K562 (cell line): ENCODE measurements around the gene CDADC1. TPM values are rescaled to one million over a fixed set of nuclear protein-coding genes. Genes with fewer than 3 reads are reported as not detected.

Experiments
- ATAC-seq: fragments of 200-7000 bp; cut with Tn5 transposase; 3 replicates; pipeline ENCODE4 v1.9.1; 2020; ENCODE audit warnings: moderate library complexity
- BruUV-seq: library from RNA; stranded (reverse); fragments of 400-500 nt; replicated peaks from 2 replicates; lab custom pipeline; 2021; lab: Mats Ljungman, UMichigan
- CTCF ChIA-PET: fragments of 300-600 bp; formaldehyde crosslinking; extraction: SDS; loops from one replicate; lab custom pipeline; 2021; ENCODE audit warnings: low intra/inter-chr PET ratio; lab: Yijun Ruan, JAX
- POLR2A ChIA-PET: fragments of 300-600, 350-650 bp; sonication (Branson Sonifier 250); formaldehyde crosslinking; extraction: SDS; loops from one replicate; lab custom pipeline; 2021; ENCODE audit warnings: antibody characterized with exemption, inconsistent platforms; lab: Yijun Ruan, JAX
- DNase-seq, 4 experiments: peaks; one replicate each; pipeline versions ENCODE4 v3.0.0 to v3.0.0-alpha.2; 2011 to 2018; ENCODE audit warnings: low spot score in 3 of 4, mixed read lengths in 3 of 4; ENCODE audit errors: extremely low read depth in 1 of 4
- FAIRE-seq: peaks from 2 replicates; lab custom pipeline; 2011; peaks lifted over from hg19 to GRCh38; lab: Jason Lieb, UNC
- H2AFZ ChIP-seq: 2 replicates; pipeline ENCODE4 v1.6.0; 2011; ENCODE audit warnings: low read depth, low read length, control low read depth, inconsistent platforms
- H3K27ac ChIP-seq: fragments of 200-600 bp; 3 replicates; pipeline ENCODE4 v1.8.0; 2011; ENCODE audit warnings: low read depth, mild to moderate bottlenecking, control low read depth, inconsistent platforms, low read length, moderate library complexity, mixed read lengths; ENCODE audit errors: extremely low read depth
- H3K27me3 ChIP-seq, 2 experiments: fragments of 300-600 bp in 1 of 2; 2 replicates in 1 of 2; 3 replicates in 1 of 2; pipeline versions ENCODE4 v1.6.0 to v1.8.0; 2011; ENCODE audit warnings: inconsistent platforms in 2 of 2, low read length in 2 of 2, mild to moderate bottlenecking in 1 of 2, mixed read lengths in 1 of 2, moderate library complexity in 1 of 2; ENCODE audit not compliant: control insufficient read depth in 2 of 2, insufficient read depth in 2 of 2
- H3K36me3 ChIP-seq: fragments of 300-600 bp; 3 replicates; pipeline ENCODE4 v1.8.0; 2011; ENCODE audit warnings: mild to moderate bottlenecking, low read length, inconsistent platforms; ENCODE audit not compliant: control insufficient read depth, insufficient read depth
- H3K4me1 ChIP-seq, 2 experiments: fragments of 200-600 bp in 1 of 2; replicated peaks in 1 of 2; 2 replicates in 1 of 2; 3 replicates in 1 of 2; pipeline versions ENCODE4 v1.5.1 to v1.8.0; 2011; ENCODE audit warnings: inconsistent platforms in 2 of 2, low read length in 2 of 2, mild to moderate bottlenecking in 1 of 2, mixed read lengths in 1 of 2, moderate library complexity in 1 of 2; ENCODE audit not compliant: control insufficient read depth in 2 of 2, insufficient read depth in 2 of 2
- H3K4me2 ChIP-seq: 2 replicates; pipeline ENCODE4 v1.6.1; 2011; ENCODE audit warnings: low read length, control low read depth, inconsistent platforms, mixed read lengths; ENCODE audit not compliant: insufficient read depth
- H3K4me3 ChIP-seq: fragments of 200-600 bp; sonication (generic), shearing (Covaris generic); 2 replicates; pipeline ENCODE4 v1.5.1; 2016; ENCODE audit warnings: control low read depth, inconsistent platforms
- H3K79me2 ChIP-seq: fragments of 200-600 bp; 3 replicates; pipeline ENCODE4 v1.8.0; 2011; ENCODE audit warnings: low read length, inconsistent platforms; ENCODE audit not compliant: control insufficient read depth, insufficient read depth
- H3K9ac ChIP-seq, 2 experiments: 2 replicates each; pipeline versions ENCODE4 v1.6.0 to v1.6.1; 2011; ENCODE audit warnings: low read depth in 2 of 2, low read length in 2 of 2, control low read depth in 1 of 2, inconsistent platforms in 1 of 2, mild to moderate bottlenecking in 1 of 2, mixed read lengths in 1 of 2; ENCODE audit not compliant: insufficient read depth in 1 of 2
- H3K9me1 ChIP-seq: one replicate; pipeline ENCODE4 v1.6.0; 2011; ENCODE audit warnings: inconsistent platforms, mild to moderate bottlenecking, low read length, moderate library complexity; ENCODE audit not compliant: control insufficient read depth, insufficient read depth
- H3K9me3 ChIP-seq: replicated peaks from 2 replicates; pipeline ENCODE4 v1.5.1; 2011; ENCODE audit warnings: low read depth, low read length, inconsistent platforms; ENCODE audit not compliant: control insufficient read depth, insufficient read depth
- H4K20me1 ChIP-seq: replicated peaks from 2 replicates; pipeline ENCODE4 v1.6.1; 2011; ENCODE audit warnings: low read length, inconsistent platforms, mixed read lengths; ENCODE audit not compliant: control insufficient read depth, insufficient read depth
- ESRRA ChIP-seq: fragments of 450-650 bp; IDR thresholded peaks from 2 replicates; pipeline ENCODE4 v1.6.1; 2014; ENCODE audit warnings: low read depth, mild to moderate bottlenecking, moderate library complexity, borderline replicate concordance
- FOXM1 ChIP-seq, 2 experiments: fragments of 450-650 bp in 1 of 2; sonication (generic) in 1 of 2; formaldehyde crosslinking in 1 of 2; IDR thresholded peaks; 2 replicates each; pipeline versions ENCODE4 v1.6.1 to v1.9.0; 2017 to 2022; ENCODE audit warnings: low read depth in 2 of 2, mild to moderate bottlenecking in 2 of 2, missing genetic modification reagents in 1 of 2, moderate library complexity in 1 of 2
- MECOM ChIP-seq: fragments of 250-450 bp; sonication (Bioruptor Pico); IDR thresholded peaks from 2 replicates; pipeline ENCODE4 v1.8.0; 2022; ENCODE audit warnings: inconsistent platforms
- MTA3 ChIP-seq: fragments of 450-650 bp; formaldehyde crosslinking; IDR thresholded peaks from 2 replicates; pipeline ENCODE4 v1.6.1; 2017; ENCODE audit warnings: mild to moderate bottlenecking, borderline replicate concordance
- NUFIP1 ChIP-seq: fragments of 450-650 bp; IDR thresholded peaks from 2 replicates; pipeline ENCODE4 v1.6.1; 2018; ENCODE audit not compliant: partially characterized antibody
- POLR2G ChIP-seq: fragments of 200-400 bp; formaldehyde crosslinking; IDR thresholded peaks from 2 replicates; pipeline ENCODE4 v1.6.1; 2017; ENCODE audit warnings: low read depth, mild to moderate bottlenecking, antibody characterized with exemption, low read length, moderate library complexity
- SIN3A ChIP-seq, 2 experiments: fragments of 150-350 bp in 1 of 2; IDR thresholded peaks; 2 replicates each; pipeline ENCODE4 v1.6.1; 2011 to 2016; ENCODE audit warnings: borderline replicate concordance in 2 of 2, low read depth in 2 of 2, low read length in 2 of 2, mild to moderate bottlenecking in 2 of 2, moderate library complexity in 2 of 2; ENCODE audit not compliant: control insufficient read depth in 1 of 2
- SNRNP70 ChIP-seq: fragments of 200-400 bp; formaldehyde crosslinking; optimal IDR thresholded peaks from 2 replicates; pipeline ENCODE3; 2017; ENCODE audit warnings: low read depth, low read length
- U2AF2 ChIP-seq: fragments of 200-400 bp; formaldehyde crosslinking; optimal IDR thresholded peaks from 2 replicates; pipeline ENCODE3; 2017; ENCODE audit warnings: low read depth, mild to moderate bottlenecking, low read length
- ZNF133 ChIP-seq: fragments of 250-450 bp; sonication (Bioruptor Pico); IDR thresholded peaks from 2 replicates; pipeline ENCODE4 v1.4.0; 2020; ENCODE audit warnings: mild to moderate bottlenecking
- ZNF384 ChIP-seq: IDR thresholded peaks from 2 replicates; pipeline ENCODE4 v1.6.1; 2012; ENCODE audit warnings: low read depth, low read length, improper control_type of control experiment
- WGBS: fragments of 100-300 bp; shearing (Covaris generic); methylation state at CpG from one replicate; pipeline ENCODE4 v1.1.6; 2016; ENCODE audit warnings: low coverage, mixed read lengths; ENCODE audit not compliant: insufficient coverage; ENCODE audit errors: missing lambda C conversion rate; 5-methylcytosine and 5-hydroxymethylcytosine counted together
- in situ Hi-C: fragments of 300-500 bp; cut with MboI; formaldehyde crosslinking; loops from 4 replicates; pipeline ENCODE4 v1.15.0; 2018; ENCODE audit warnings: inconsistent platforms, mixed read lengths
- intact Hi-C: fragments of 100-400 bp; cut with micrococcal nuclease; formaldehyde crosslinking; loops from 2 replicates; pipeline ENCODE4 v1.14.2; 2022
- polyA plus RNA-seq, 8 experiments: library from polyadenylated mRNA; depleted of rRNA in 4 of 8; stranded (reverse) in 5 of 8; unstranded in 3 of 8; fragments of >200 nt; fragmentation: Nextera tagmentation in 2 of 8; fragmentation: Illumina TruSeq in 1 of 8; extraction: Ambion mirVana in 2 of 8; extraction: Trizol in 1 of 8; gene quantifications; 2 replicates each; pipeline versions ENCODE4 v1.2.1 to v1.2.3, GENCODE V29; 2011 to 2014; ENCODE audit warnings: inconsistent platforms in 1 of 8, missing spikeins in 1 of 8
- total RNA-seq, 7 experiments: library from RNA; depleted of rRNA in 6 of 7; stranded (reverse); fragments of >200 nt in 6 of 7; fragmentation: Illumina TruSeq in 2 of 7; extraction: Trizol in 2 of 7; gene quantifications; 2 replicates each; pipeline versions ENCODE4 v1.2.1 to v1.2.3, GENCODE V29; 2011 to 2021; ENCODE audit warnings: low replicate concordance in 1 of 7
- TF ChIP-seq, protein P1 (sequence below): fragments of 200-800 bp; sonication (Bioruptor generic); IDR thresholded peaks from 2 replicates; pipeline ENCODE4 v1.6.1; 2016; ENCODE audit warnings: missing genetic modification characterization, missing compliant biosample characterization

CDADC1 gene
- total and polyA plus RNA-seq, 9 of the 15 experiments (the other 6 are each of a cell fraction or from before 2014, with no cell fraction given): 4.1 to 11.8 (median 6.3) TPM

DNA sequence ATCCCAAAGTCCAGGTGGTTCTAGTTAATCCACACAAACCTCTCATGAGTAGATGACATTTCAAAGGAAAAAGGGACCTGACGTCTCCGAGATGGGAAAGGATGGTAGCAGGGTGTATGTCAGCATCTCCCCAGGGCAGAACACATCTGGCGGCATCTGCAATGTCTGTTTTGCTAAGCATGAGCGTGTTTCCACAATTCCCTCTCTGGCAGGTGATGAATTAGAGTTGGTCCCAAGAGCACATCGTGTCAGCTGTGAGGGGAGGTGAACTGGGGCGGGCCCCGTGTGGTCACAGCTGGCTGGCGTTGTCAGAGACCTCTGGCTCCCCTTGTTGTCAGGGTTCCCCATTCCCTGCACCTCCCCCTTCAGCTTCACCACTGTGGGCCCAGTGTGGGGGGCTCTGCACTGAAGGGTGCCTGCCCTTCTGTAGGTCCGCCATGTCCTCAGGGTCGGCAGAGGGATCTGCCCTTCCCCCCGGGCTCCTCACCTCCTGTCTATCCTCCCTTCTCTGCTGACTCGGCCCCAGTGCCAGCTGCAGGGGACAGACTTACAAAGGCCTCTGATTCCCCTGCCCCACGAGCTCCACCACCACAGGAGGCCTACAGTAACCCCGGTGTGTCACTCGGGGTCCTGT lies 58.2 kb downstream of the CDADC1 start:
- no peak overlapping the region for H2AFZ ChIP-seq
- BruUV-seq: no TSS peak
- H3K27me3 ChIP-seq: no peaks in the 10 kb centered on the region
- 47% methylated on average over 12 of the region's 15 CpGs for WGBS
- no peak for FAIRE-seq
- ChIA-PET CTCF (no interaction called here), POLR2A (interaction anchor here (0.7 to 0.8 kb wide), 2 partner anchors 487 to 631 kb away, joined by 3 read pairs; no protein-coding TSS in a partner anchor)
- peaks cover 2 to 6% of the 10 kb centered on the region in 2 experiments; a peak in 3 of 5 replicates for H3K4me1 ChIP-seq
- no peak for ATAC-seq
- H3K9me3 ChIP-seq: no peaks in the 10 kb centered on the region
- H3K79me2 ChIP-seq: no peaks in the 10 kb centered on the region
- no peaks in the 10 kb centered on the region for H3K9me1 ChIP-seq
- TF ChIP-seq U2AF2 (no peak), SIN3A (IDR thresholded peaks at IDR 0.05; ENCODE audit: borderline replicate concordance in 2 of 2, control insufficient read depth in 1 of 2, low read depth in 2 of 2, low read length in 2 of 2) (no peak), POLR2G (no peak), SNRNP70 (no peak), ESRRA (no peak), NUFIP1 (no peak), MECOM (CRISPR knock-in tag) (no peak), ZNF384 (no peak), MTA3 (no peak), FOXM1 (IDR thresholded peaks at IDR 0.05; ENCODE audit: low read depth) (no peak), FOXM1 (CRISPR knock-in tag; IDR thresholded peaks at IDR 0.05; ENCODE audit: low read depth) (no peak), ZNF133 (no peak)
- TF ChIP-seq, protein P1, sequence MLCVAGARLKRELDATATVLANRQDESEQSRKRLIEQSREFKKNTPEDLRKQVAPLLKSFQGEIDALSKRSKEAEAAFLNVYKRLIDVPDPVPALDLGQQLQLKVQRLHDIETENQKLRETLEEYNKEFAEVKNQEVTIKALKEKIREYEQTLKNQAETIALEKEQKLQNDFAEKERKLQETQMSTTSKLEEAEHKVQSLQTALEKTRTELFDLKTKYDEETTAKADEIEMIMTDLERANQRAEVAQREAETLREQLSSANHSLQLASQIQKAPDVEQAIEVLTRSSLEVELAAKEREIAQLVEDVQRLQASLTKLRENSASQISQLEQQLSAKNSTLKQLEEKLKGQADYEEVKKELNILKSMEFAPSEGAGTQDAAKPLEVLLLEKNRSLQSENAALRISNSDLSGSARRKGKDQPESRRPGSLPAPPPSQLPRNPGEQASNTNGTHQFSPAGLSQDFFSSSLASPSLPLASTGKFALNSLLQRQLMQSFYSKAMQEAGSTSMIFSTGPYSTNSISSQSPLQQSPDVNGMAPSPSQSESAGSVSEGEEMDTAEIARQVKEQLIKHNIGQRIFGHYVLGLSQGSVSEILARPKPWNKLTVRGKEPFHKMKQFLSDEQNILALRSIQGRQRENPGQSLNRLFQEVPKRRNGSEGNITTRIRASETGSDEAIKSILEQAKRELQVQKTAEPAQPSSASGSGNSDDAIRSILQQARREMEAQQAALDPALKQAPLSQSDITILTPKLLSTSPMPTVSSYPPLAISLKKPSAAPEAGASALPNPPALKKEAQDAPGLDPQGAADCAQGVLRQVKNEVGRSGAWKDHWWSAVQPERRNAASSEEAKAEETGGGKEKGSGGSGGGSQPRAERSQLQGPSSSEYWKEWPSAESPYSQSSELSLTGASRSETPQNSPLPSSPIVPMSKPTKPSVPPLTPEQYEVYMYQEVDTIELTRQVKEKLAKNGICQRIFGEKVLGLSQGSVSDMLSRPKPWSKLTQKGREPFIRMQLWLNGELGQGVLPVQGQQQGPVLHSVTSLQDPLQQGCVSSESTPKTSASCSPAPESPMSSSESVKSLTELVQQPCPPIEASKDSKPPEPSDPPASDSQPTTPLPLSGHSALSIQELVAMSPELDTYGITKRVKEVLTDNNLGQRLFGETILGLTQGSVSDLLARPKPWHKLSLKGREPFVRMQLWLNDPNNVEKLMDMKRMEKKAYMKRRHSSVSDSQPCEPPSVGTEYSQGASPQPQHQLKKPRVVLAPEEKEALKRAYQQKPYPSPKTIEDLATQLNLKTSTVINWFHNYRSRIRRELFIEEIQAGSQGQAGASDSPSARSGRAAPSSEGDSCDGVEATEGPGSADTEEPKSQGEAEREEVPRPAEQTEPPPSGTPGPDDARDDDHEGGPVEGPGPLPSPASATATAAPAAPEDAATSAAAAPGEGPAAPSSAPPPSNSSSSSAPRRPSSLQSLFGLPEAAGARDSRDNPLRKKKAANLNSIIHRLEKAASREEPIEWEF (CRISPR knock-in tag): no peak
- no peaks in the 10 kb centered on the region for H3K36me3 ChIP-seq
- no peak overlapping the region for H3K27ac ChIP-seq
- in situ Hi-C loops: loop anchor here (5.0 to 10.0 kb wide), 2 partner anchors 129 to 306 kb away; no protein-coding TSS in a partner anchor
- no peak overlapping the region for H3K4me3 ChIP-seq
- DNase-seq: no peak
- H4K20me1 ChIP-seq: no peaks in the 10 kb centered on the region
- H3K9ac ChIP-seq: no peak overlapping the region
- intact Hi-C loops: no loop called here
- no peak overlapping the region for H3K4me2 ChIP-seq
